ENCODE measurements around the gene RNPEPL1. TPM values are rescaled to one million over a fixed set of nuclear protein-coding genes. Genes with fewer than 3 reads are reported as not detected.

The RNPEPL1 gene
- total RNA-seq, 1 experiment from 2014 or later, result 25.8 TPM

- Histone ChIP-seq H3K4me2 (ENCODE audit: low read length) (no peak overlapping the region), H3K79me2 (ENCODE audit: low read length) (peaks cover 17% of the 10 kb centered on the region), H3K9me2 (replicated peaks; ENCODE audit: low read length) (no peaks in the 10 kb centered on the region), H3K27ac (ENCODE audit: low read length) (no peak overlapping the region), H4K20me1 (ENCODE audit: low read length) (no peaks in the 10 kb centered on the region), H3K4me1 (ENCODE audit: insufficient read depth, low read length) (no peaks in the 10 kb centered on the region), H2AFZ (ENCODE audit: low read length) (no peak overlapping the region), H3K9me3 (ENCODE audit: low read length) (no peaks in the 10 kb centered on the region), H3K36me3 (ENCODE audit: low read depth, low read length) (no peaks in the 10 kb centered on the region), H3K9ac (ENCODE audit: low read length) (no peak overlapping the region), H3K27me3 (ENCODE audit: low read length) (no peaks in the 10 kb centered on the region), H3K4me3 (ENCODE audit: low read length) (no peak overlapping the region), H3F3A (ENCODE audit: low read length, unreplicated experiment) (no peaks in the 10 kb centered on the region)
- ATAC-seq, result no peak
- ChIA-PET CTCF (no interaction called here), POLR2A (ENCODE audit: unreplicated experiment) (no interaction called here)
- TF ChIP-seq EZH2 (IDR thresholded peaks at IDR 0.05; ENCODE audit: low read length, unreplicated experiment) (no peak), EZH2phosphoT487 (IDR thresholded peaks at IDR 0.05; ENCODE audit: borderline replicate concordance, low read length) (no peak)
- TF ChIP-seq, protein P1, sequence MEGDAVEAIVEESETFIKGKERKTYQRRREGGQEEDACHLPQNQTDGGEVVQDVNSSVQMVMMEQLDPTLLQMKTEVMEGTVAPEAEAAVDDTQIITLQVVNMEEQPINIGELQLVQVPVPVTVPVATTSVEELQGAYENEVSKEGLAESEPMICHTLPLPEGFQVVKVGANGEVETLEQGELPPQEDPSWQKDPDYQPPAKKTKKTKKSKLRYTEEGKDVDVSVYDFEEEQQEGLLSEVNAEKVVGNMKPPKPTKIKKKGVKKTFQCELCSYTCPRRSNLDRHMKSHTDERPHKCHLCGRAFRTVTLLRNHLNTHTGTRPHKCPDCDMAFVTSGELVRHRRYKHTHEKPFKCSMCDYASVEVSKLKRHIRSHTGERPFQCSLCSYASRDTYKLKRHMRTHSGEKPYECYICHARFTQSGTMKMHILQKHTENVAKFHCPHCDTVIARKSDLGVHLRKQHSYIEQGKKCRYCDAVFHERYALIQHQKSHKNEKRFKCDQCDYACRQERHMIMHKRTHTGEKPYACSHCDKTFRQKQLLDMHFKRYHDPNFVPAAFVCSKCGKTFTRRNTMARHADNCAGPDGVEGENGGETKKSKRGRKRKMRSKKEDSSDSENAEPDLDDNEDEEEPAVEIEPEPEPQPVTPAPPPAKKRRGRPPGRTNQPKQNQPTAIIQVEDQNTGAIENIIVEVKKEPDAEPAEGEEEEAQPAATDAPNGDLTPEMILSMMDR (conservative IDR thresholded peaks at IDR 0.05; ENCODE audit: low read depth, low read length), result no peak
- intact Hi-C loops (cut with micrococcal nuclease), result no loop called here
- no TSS peak for BruUV-seq (replicated peaks)
- no peak for DNase-seq
Measured at GRCh38 chr2:240596080-240596460, 27.8 kb downstream of the RNPEPL1 start.

DNA sequence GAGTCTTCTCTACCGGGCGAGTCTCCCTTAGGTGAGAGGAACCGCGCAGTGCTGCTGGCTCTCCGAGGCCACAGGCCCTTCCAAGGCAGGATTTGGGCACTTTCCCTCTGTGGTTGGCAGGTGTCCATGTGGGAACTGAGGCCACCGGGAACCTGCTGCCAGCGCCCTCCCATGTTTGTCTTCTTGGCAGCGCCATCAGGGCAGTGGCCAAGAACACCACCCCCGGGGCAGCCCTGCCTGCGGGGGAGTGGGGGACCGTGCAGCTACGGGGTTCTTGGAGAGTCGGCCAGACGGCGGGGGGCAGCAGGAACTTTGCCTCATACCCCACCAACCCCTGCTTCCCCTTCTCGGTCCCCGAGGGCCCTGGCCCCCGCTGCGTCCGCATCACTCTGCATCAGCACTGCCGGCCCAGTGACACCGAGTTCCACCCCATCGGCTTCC, 28.2 kb downstream of the RNPEPL1 start:
- Histone ChIP-seq H3K9ac (ENCODE audit: low read length) (no peak overlapping the region), H3K27ac (ENCODE audit: low read length) (no peak overlapping the region), H3K36me3 (ENCODE audit: low read depth, low read length) (no peaks in the 10 kb centered on the region), H3F3A (ENCODE audit: low read length, unreplicated experiment) (no peaks in the 10 kb centered on the region), H3K27me3 (ENCODE audit: low read length) (no peaks in the 10 kb centered on the region), H3K9me3 (ENCODE audit: low read length) (no peaks in the 10 kb centered on the region), H3K4me1 (ENCODE audit: insufficient read depth, low read length) (no peaks in the 10 kb centered on the region), H4K20me1 (ENCODE audit: low read length) (no peaks in the 10 kb centered on the region), H3K79me2 (ENCODE audit: low read length) (peaks cover 12% of the 10 kb centered on the region; the same call in 1 of the 2 replicates), H3K4me3 (ENCODE audit: low read length) (no peak overlapping the region), H3K4me2 (ENCODE audit: low read length) (no peak overlapping the region), H2AFZ (ENCODE audit: low read length) (no peak overlapping the region), H3K9me2 (replicated peaks; ENCODE audit: low read length) (no peaks in the 10 kb centered on the region)
- ATAC-seq (no peak), DNase-seq (no peak)
- intact Hi-C loops (cut with micrococcal nuclease), result no loop called here
- TF ChIP-seq, protein P1 (conservative IDR thresholded peaks at IDR 0.05; ENCODE audit: low read depth, low read length), result no peak
- TF ChIP-seq EZH2 (IDR thresholded peaks at IDR 0.05; ENCODE audit: low read length, unreplicated experiment) (no peak), EZH2phosphoT487 (IDR thresholded peaks at IDR 0.05; ENCODE audit: borderline replicate concordance, low read length) (no peak)
- BruUV-seq (replicated peaks), result no TSS peak
- ChIA-PET POLR2A (ENCODE audit: unreplicated experiment) (no interaction called here), CTCF (no interaction called here)

GRCh38 chr2:240597054-240597418, 28.8 kb downstream of the RNPEPL1 start:
- POLR2A ChIA-PET (ENCODE audit: unreplicated experiment), result no interaction called here
- Histone ChIP-seq H3K4me3 (ENCODE audit: low read length) (no peak overlapping the region), H3K36me3 (ENCODE audit: low read depth, low read length) (no peaks in the 10 kb centered on the region), H3K4me2 (ENCODE audit: low read length) (no peak overlapping the region), H3K9me2 (replicated peaks; ENCODE audit: low read length) (no peaks in the 10 kb centered on the region), H3K27me3 (ENCODE audit: low read length) (no peaks in the 10 kb centered on the region), H3K9ac (ENCODE audit: low read length) (no peak overlapping the region), H2AFZ (ENCODE audit: low read length) (no peak overlapping the region), H3K4me1 (ENCODE audit: insufficient read depth, low read length) (no peaks in the 10 kb centered on the region), H3K27ac (ENCODE audit: low read length) (no peak overlapping the region), H3K9me3 (ENCODE audit: low read length) (no peaks in the 10 kb centered on the region), H3F3A (ENCODE audit: low read length, unreplicated experiment) (no peaks in the 10 kb centered on the region), H4K20me1 (ENCODE audit: low read length) (no peaks in the 10 kb centered on the region), H3K79me2 (ENCODE audit: low read length) (peaks cover 7% of the 10 kb centered on the region; the same call in 1 of the 2 replicates)
- ATAC-seq (no peak), DNase-seq (no peak)
- intact Hi-C loops (cut with micrococcal nuclease), result no loop called here
- TF ChIP-seq EZH2 (IDR thresholded peaks at IDR 0.05; ENCODE audit: low read length, unreplicated experiment) (no peak), EZH2phosphoT487 (IDR thresholded peaks at IDR 0.05; ENCODE audit: borderline replicate concordance, low read length) (no peak)
- TF ChIP-seq, protein P1 (conservative IDR thresholded peaks at IDR 0.05; ENCODE audit: low read depth, low read length), result no peak
- BruUV-seq (replicated peaks), result no TSS peak
- CTCF ChIA-PET, result no interaction called here

All from PC-3 (cell line).